K562 (cell line): ENCODE data around the gene RBM20. TPM values are rescaled to one million over a fixed set of nuclear protein-coding genes. Genes with fewer than 3 reads are reported as not detected.

Experiments used
- CCNT2 ChIP-seq: IDR thresholded peaks from 2 replicates; pipeline ENCODE4 v1.6.1; 2011; ENCODE audit warnings: borderline replicate concordance, low read depth, mild to moderate bottlenecking, moderate library complexity, mixed read lengths, low read length; ENCODE audit not compliant: insufficient read length; ENCODE audit errors: extremely low read depth
- EZH2 ChIP-seq: IDR thresholded peaks from 2 replicates; pipeline ENCODE4 v1.6.1; 2012; ENCODE audit warnings: low read depth, mild to moderate bottlenecking, inconsistent platforms, low read length, borderline replicate concordance
- KDM5B ChIP-seq: fragments of 200-600 bp; sonication (generic); IDR thresholded peaks from 2 replicates; pipeline ENCODE4 v1.6.1; 2012; ENCODE audit warnings: low read depth, mild to moderate bottlenecking, moderate library complexity, low read length, control low read depth, inconsistent platforms; ENCODE audit not compliant: insufficient replicate concordance
- NR2C1 ChIP-seq, 2 experiments: fragments of 450-650 bp; IDR thresholded peaks; 2 replicates each; pipeline ENCODE4 v1.6.1; 2017; ENCODE audit warnings: mild to moderate bottlenecking in 2 of 2, antibody characterized with exemption in 1 of 2, inconsistent platforms in 1 of 2, missing compliant biosample characterization in 1 of 2, missing genetic modification characterization in 1 of 2
- NUFIP1 ChIP-seq: fragments of 450-650 bp; IDR thresholded peaks from 2 replicates; pipeline ENCODE4 v1.6.1; 2018; ENCODE audit not compliant: partially characterized antibody
- RBM15 ChIP-seq: fragments of 200-400 bp; formaldehyde crosslinking; IDR thresholded peaks from 2 replicates; pipeline ENCODE4 v1.6.1; 2018; ENCODE audit warnings: mild to moderate bottlenecking, low read length, moderate library complexity; ENCODE audit not compliant: insufficient read depth
- RBM22 ChIP-seq: fragments of 200-400 bp; formaldehyde crosslinking; IDR thresholded peaks from 2 replicates; pipeline ENCODE4 v1.6.1; 2018; ENCODE audit warnings: low read length, low read depth; ENCODE audit not compliant: poor library complexity, severe bottlenecking
- SMARCA4 ChIP-seq: fragments of 450-650 bp; IDR thresholded peaks from 2 replicates; pipeline ENCODE4 v1.6.1; 2016
- ZFP1 ChIP-seq: fragments of 450-650 bp; formaldehyde crosslinking; IDR thresholded peaks from 2 replicates; pipeline ENCODE4 v1.4.0; 2020; ENCODE audit warnings: mild to moderate bottlenecking, mixed read lengths
- ZNF384 ChIP-seq: IDR thresholded peaks from 2 replicates; pipeline ENCODE4 v1.6.1; 2012; ENCODE audit warnings: low read depth, low read length, improper control_type of control experiment
- ZNF583 ChIP-seq: fragments of 250-450 bp; sonication (Bioruptor Pico); IDR thresholded peaks from 2 replicates; pipeline ENCODE4 v1.4.0; 2020
- ZZZ3 ChIP-seq: fragments of 450-650 bp; IDR thresholded peaks from 2 replicates; pipeline ENCODE4 v1.6.1; 2016; ENCODE audit warnings: antibody characterized with exemption, mild to moderate bottlenecking, moderate library complexity
- polyA plus RNA-seq, 8 experiments: library from polyadenylated mRNA; depleted of rRNA in 4 of 8; stranded (reverse) in 5 of 8; unstranded in 3 of 8; fragments of >200 nt; fragmentation: Nextera tagmentation in 2 of 8; fragmentation: Illumina TruSeq in 1 of 8; extraction: Ambion mirVana in 2 of 8; extraction: Trizol in 1 of 8; gene quantifications; 2 replicates each; pipeline versions ENCODE4 v1.2.1 to v1.2.3, GENCODE V29; 2011 to 2014; ENCODE audit warnings: inconsistent platforms in 1 of 8, missing spikeins in 1 of 8
- total RNA-seq, 7 experiments: library from RNA; depleted of rRNA in 6 of 7; stranded (reverse); fragments of >200 nt in 6 of 7; fragmentation: Illumina TruSeq in 2 of 7; extraction: Trizol in 2 of 7; gene quantifications; 2 replicates each; pipeline versions ENCODE4 v1.2.1 to v1.2.3, GENCODE V29; 2011 to 2021; ENCODE audit warnings: low replicate concordance in 1 of 7
- TF ChIP-seq, protein P1 (sequence below): fragments of 450-650 bp; IDR thresholded peaks from 2 replicates; pipeline ENCODE4 v1.6.1; 2016; ENCODE audit warnings: borderline replicate concordance
- TF ChIP-seq, protein P2 (sequence below): sonication (generic); formaldehyde crosslinking; IDR thresholded peaks from 2 replicates; pipeline ENCODE4 v1.4.0; 2020; ENCODE audit warnings: mild to moderate bottlenecking, missing genetic modification reagents
- TF ChIP-seq, protein P3 (sequence below): fragments of 450-650 bp; formaldehyde crosslinking; IDR thresholded peaks from 2 replicates; pipeline ENCODE4 v1.4.0; 2020; ENCODE audit warnings: mild to moderate bottlenecking, moderate library complexity
- TF ChIP-seq, protein P4 (sequence below), 3 experiments: fragments of 200-800 bp in 1 of 3; sonication (Bioruptor generic) in 1 of 3; sonication (generic) in 1 of 3; formaldehyde crosslinking in 1 of 3; IDR thresholded peaks; 2 replicates each; pipeline versions ENCODE4 v1.6.1 to v1.8.0; 2016 to 2022; ENCODE audit warnings: mild to moderate bottlenecking in 2 of 3, missing compliant biosample characterization in 2 of 3, missing genetic modification characterization in 2 of 3, missing genetic modification reagents in 1 of 3
- TF ChIP-seq, protein P5 (sequence below): fragments of 250-450 bp; sonication (Bioruptor Pico); IDR thresholded peaks from 2 replicates; pipeline ENCODE4 v1.4.0; 2020; ENCODE audit warnings: borderline replicate concordance

The RBM20 gene
- total and polyA plus RNA-seq, 9 of the 15 experiments (the other 6 are each of a cell fraction or from before 2014, with no cell fraction given): 0.63 to 5.7 (median 3.2) TPM

DNA sequence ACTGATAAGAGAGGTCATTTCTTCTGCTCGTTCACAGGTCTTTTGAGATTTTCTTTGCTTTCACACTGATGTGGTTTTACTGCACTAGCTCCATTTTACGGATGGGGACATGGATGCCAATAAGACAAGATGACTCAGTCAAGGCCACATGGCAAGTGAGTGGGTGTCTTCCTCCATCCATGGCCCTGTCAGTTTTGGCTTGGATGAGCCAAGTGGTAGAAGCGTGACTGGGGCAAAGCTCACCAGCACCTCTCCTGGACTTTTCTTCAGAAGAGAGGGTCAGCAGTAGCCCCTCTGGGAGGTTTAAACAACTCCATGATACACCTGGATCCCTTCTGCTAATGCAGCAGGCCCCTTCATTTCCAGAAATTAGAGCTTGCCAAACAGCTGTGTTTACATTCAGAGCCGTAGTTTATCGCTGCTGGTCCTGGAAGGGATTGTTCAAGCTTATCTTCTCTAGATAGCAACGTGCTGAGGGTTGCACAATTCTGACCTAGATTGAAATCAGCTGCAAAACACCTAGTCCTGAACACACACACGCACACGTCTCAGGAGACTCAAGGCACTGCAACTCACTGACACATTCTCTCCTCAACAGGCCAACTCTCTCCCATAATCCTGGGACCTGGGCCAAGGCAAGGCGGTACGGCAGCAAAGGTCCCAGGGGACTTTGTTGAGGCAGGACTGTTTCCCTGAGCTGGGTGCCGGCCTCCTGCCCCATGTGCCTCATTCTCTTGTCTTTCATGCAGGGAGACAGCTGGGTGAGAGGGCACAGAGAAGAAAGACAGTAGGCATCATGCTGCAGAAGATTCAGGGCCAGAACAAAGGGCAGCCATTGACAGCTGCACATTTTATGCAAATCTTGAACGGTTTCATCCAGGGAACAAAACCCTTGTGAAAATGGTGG lies 213.4 kb downstream of the RBM20 start (continued):
- TF ChIP-seq, protein P1, sequence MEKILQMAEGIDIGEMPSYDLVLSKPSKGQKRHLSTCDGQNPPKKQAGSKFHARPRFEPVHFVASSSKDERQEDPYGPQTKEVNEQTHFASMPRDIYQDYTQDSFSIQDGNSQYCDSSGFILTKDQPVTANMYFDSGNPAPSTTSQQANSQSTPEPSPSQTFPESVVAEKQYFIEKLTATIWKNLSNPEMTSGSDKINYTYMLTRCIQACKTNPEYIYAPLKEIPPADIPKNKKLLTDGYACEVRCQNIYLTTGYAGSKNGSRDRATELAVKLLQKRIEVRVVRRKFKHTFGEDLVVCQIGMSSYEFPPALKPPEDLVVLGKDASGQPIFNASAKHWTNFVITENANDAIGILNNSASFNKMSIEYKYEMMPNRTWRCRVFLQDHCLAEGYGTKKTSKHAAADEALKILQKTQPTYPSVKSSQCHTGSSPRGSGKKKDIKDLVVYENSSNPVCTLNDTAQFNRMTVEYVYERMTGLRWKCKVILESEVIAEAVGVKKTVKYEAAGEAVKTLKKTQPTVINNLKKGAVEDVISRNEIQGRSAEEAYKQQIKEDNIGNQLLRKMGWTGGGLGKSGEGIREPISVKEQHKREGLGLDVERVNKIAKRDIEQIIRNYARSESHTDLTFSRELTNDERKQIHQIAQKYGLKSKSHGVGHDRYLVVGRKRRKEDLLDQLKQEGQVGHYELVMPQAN: no peak
- TF ChIP-seq RBM15 (no peak), ZNF583 (CRISPR knock-in tag) (no peak), ZZZ3 (no peak), NUFIP1 (no peak), EZH2 (no peak), SMARCA4 (peak; percentile 76; the same call in 1 of the 2 replicates), ZFP1 (CRISPR knock-in tag) (no peak), ZNF384 (no peak), KDM5B (no peak), RBM22 (no peak), CCNT2 (peak; percentile 93), NR2C1 (IDR thresholded peaks at IDR 0.05) (no peak), NR2C1 (tag; IDR thresholded peaks at IDR 0.05) (0 out of 2 replicates have a peak, but pooled peaks have one; percentile 26)
- TF ChIP-seq, protein P2, sequence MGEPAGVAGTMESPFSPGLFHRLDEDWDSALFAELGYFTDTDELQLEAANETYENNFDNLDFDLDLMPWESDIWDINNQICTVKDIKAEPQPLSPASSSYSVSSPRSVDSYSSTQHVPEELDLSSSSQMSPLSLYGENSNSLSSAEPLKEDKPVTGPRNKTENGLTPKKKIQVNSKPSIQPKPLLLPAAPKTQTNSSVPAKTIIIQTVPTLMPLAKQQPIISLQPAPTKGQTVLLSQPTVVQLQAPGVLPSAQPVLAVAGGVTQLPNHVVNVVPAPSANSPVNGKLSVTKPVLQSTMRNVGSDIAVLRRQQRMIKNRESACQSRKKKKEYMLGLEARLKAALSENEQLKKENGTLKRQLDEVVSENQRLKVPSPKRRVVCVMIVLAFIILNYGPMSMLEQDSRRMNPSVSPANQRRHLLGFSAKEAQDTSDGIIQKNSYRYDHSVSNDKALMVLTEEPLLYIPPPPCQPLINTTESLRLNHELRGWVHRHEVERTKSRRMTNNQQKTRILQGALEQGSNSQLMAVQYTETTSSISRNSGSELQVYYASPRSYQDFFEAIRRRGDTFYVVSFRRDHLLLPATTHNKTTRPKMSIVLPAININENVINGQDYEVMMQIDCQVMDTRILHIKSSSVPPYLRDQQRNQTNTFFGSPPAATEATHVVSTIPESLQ (CRISPR knock-in tag): no peak
- TF ChIP-seq, protein P3, sequence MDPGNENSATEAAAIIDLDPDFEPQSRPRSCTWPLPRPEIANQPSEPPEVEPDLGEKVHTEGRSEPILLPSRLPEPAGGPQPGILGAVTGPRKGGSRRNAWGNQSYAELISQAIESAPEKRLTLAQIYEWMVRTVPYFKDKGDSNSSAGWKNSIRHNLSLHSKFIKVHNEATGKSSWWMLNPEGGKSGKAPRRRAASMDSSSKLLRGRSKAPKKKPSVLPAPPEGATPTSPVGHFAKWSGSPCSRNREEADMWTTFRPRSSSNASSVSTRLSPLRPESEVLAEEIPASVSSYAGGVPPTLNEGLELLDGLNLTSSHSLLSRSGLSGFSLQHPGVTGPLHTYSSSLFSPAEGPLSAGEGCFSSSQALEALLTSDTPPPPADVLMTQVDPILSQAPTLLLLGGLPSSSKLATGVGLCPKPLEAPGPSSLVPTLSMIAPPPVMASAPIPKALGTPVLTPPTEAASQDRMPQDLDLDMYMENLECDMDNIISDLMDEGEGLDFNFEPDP (CRISPR knock-in tag): no peak
- TF ChIP-seq, protein P4, sequence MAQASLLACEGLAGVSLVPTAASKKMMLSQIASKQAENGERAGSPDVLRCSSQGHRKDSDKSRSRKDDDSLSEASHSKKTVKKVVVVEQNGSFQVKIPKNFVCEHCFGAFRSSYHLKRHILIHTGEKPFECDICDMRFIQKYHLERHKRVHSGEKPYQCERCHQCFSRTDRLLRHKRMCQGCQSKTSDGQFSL (CRISPR knock-in tag; IDR thresholded peaks at IDR 0.05): no peak
- TF ChIP-seq, protein P4 (tag; IDR thresholded peaks at IDR 0.05): no peak
- TF ChIP-seq, protein P5, sequence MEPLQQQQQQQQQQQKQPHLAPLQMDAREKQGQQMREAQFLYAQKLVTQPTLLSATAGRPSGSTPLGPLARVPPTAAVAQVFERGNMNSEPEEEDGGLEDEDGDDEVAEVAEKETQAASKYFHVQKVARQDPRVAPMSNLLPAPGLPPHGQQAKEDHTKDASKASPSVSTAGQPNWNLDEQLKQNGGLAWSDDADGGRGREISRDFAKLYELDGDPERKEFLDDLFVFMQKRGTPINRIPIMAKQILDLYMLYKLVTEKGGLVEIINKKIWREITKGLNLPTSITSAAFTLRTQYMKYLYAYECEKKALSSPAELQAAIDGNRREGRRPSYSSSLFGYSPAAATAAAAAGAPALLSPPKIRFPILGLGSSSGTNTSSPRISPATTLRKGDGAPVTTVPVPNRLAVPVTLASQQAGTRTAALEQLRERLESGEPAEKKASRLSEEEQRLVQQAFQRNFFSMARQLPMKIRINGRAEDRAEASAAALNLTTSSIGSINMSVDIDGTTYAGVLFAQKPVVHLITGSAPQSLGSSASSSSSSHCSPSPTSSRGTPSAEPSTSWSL (CRISPR knock-in tag): no peak
